Peyer's patch (tissue), 4 donors: ENCODE data around the gene FZR1. TPM values are rescaled to one million over a fixed set of nuclear protein-coding genes. Genes with fewer than 3 reads are reported as not detected.

Experiments used
- DNase-seq, 3 donors: peaks; one replicate each; pipeline ENCODE4 v3.0.0-alpha.2; 2017 to 2019
- H3K27ac ChIP-seq, 4 donors: fragments of 200-600 bp; sonication (generic); one replicate each; pipeline ENCODE4 v1.5.1; 2016 to 2019
- H3K27me3 ChIP-seq, 2 donors: fragments of 200-600 bp; sonication (generic); one replicate each; pipeline ENCODE4 v1.5.1; 2019
- H3K36me3 ChIP-seq, 3 donors: fragments of 200-600 bp; sonication (generic); one replicate each; pipeline ENCODE4 v1.5.1; 2016 to 2019
- H3K4me1 ChIP-seq, 4 donors: fragments of 200-600 bp; sonication (generic); one replicate each; pipeline ENCODE4 v1.5.1; 2016 to 2019
- H3K4me3 ChIP-seq, 4 donors: fragments of 200-600 bp; sonication (generic); 1 replicate in 3 of 4; 2 replicates in 1 of 4; pipeline ENCODE4 v1.5.1; 2016 to 2019; ENCODE audit warnings: mild to moderate bottlenecking in 1 of 4
- H3K9me3 ChIP-seq, 4 donors: fragments of 200-600 bp; sonication (generic); one replicate each; pipeline ENCODE4 v1.5.1; 2016 to 2019; ENCODE audit warnings: mild to moderate bottlenecking in 1 of 4
- CTCF ChIP-seq, 6 experiments: fragments of 450-650 bp in 4 of 6; fragments of 200-600 bp in 2 of 6; sonication (generic) in 1 of 6; IDR thresholded peaks; one replicate each; pipeline ENCODE4 v1.5.1; 2017 to 2019; ENCODE audit warnings: antibody characterized with exemption in 6 of 6, mild to moderate bottlenecking in 3 of 6, moderate library complexity in 1 of 6
- POLR2A ChIP-seq, 2 donors: fragments of 450-650 bp; IDR thresholded peaks; one replicate each; pipeline ENCODE4 v1.5.1; 2017; ENCODE audit warnings: antibody characterized with exemption in 2 of 2, mild to moderate bottlenecking in 2 of 2, moderate library complexity in 2 of 2
- total RNA-seq, 4 donors: library from RNA; depleted of rRNA; stranded (reverse); fragments of >200 nt; gene quantifications; one replicate each; pipeline ENCODE4 v1.1.0, GENCODE V29; 2016

Gene FZR1
- total RNA-seq, 4 donors from 2014 or later, result 24.8 to 75.1 (median 38.7) TPM

GRCh38 chr19:3513229-3514140 is 7.4 kb downstream of the FZR1 start:
- Histone ChIP-seq H3K27ac (no peak overlapping the region), H3K9me3 (no peaks in the 10 kb centered on the region), H3K27me3 (no peaks in the 10 kb centered on the region), H3K4me1 (peaks cover 0 to 29% (median 3%) of the 10 kb centered on the region in 4 donors), H3K4me3 (no peak overlapping the region), H3K36me3 (peaks cover 0 to 23% (median 0%) of the 10 kb centered on the region in 3 donors)
- no peak for DNase-seq
- TF ChIP-seq POLR2A (IDR thresholded peaks at IDR 0.05) (no peak), CTCF (IDR thresholded peaks at IDR 0.05) (no peak)

GRCh38 chr19:3514930-3515329 is 8.8 kb downstream of the FZR1 start:
- TF ChIP-seq POLR2A (IDR thresholded peaks at IDR 0.05) (no peak), CTCF (IDR thresholded peaks at IDR 0.05) (no peak)
- Histone ChIP-seq H3K4me1 (peaks cover 0 to 30% (median 3%) of the 10 kb centered on the region in 4 donors), H3K4me3 (no peak overlapping the region), H3K36me3 (peaks cover 0 to 21% (median 0%) of the 10 kb centered on the region in 3 donors), H3K27me3 (no peaks in the 10 kb centered on the region), H3K9me3 (no peaks in the 10 kb centered on the region), H3K27ac (no peak overlapping the region)
- DNase-seq, result no peak

GRCh38 chr19:3515891-3516422 is 9.8 kb downstream of the FZR1 start:
- H3K27me3 ChIP-seq, result no peaks in the 10 kb centered on the region
- H3K4me1 ChIP-seq, result peaks cover 0 to 38% (median 5%) of the 10 kb centered on the region in 4 donors
- no peak overlapping the region for H3K27ac ChIP-seq
- DNase-seq, result no peak
- H3K4me3 ChIP-seq, result no peak overlapping the region
- H3K9me3 ChIP-seq, result no peaks in the 10 kb centered on the region
- no peak for TF ChIP-seq CTCF (IDR thresholded peaks at IDR 0.05)
- no peak for TF ChIP-seq POLR2A (IDR thresholded peaks at IDR 0.05)
- H3K36me3 ChIP-seq, result peaks cover 0 to 17% (median 0%) of the 10 kb centered on the region in 3 donors

- peaks cover 0 to 17% (median 0%) of the 10 kb centered on the region in 3 donors for H3K36me3 ChIP-seq
- DNase-seq, result peak in 2 of 3 donors; percentile 55 to 71
- H3K27ac ChIP-seq, result no peak overlapping the region
- no peak overlapping the region for H3K4me3 ChIP-seq
- no peaks in the 10 kb centered on the region for H3K27me3 ChIP-seq
- H3K9me3 ChIP-seq, result no peaks in the 10 kb centered on the region
- TF ChIP-seq CTCF (IDR thresholded peaks at IDR 0.05) (no peak), POLR2A (IDR thresholded peaks at IDR 0.05) (no peak)
- H3K4me1 ChIP-seq, result peaks cover 0 to 38% (median 5%) of the 10 kb centered on the region in 4 donors
These were observed 10.6 kb downstream of the FZR1 start for GRCh38 chr19:3516675-3517207.

GRCh38 chr19:3517638-3518037 is 11.5 kb downstream of the FZR1 start:
- Histone ChIP-seq H3K4me1 (peaks cover 0 to 38% (median 5%) of the 10 kb centered on the region in 4 donors), H3K27ac (no peak overlapping the region), H3K9me3 (no peaks in the 10 kb centered on the region), H3K4me3 (no peak overlapping the region), H3K36me3 (peaks cover 0 to 17% (median 0%) of the 10 kb centered on the region in 3 donors), H3K27me3 (no peaks in the 10 kb centered on the region)
- DNase-seq, result no peak
- TF ChIP-seq POLR2A (IDR thresholded peaks at IDR 0.05), result no peak
- TF ChIP-seq CTCF (IDR thresholded peaks at IDR 0.05), result no peak
